HepG2 (cell line): ENCODE measurements around the gene SPATA21. TPM values are rescaled to one million over a fixed set of nuclear protein-coding genes. Genes with fewer than 3 reads are reported as not detected.

Experiments used
- ATAC-seq: fragments of 200-7000 bp; cut with Tn5 transposase; 3 replicates; pipeline ENCODE4 v1.9.1; 2020; ENCODE audit warnings: mild to moderate bottlenecking, moderate library complexity
- BruUV-seq: library from RNA; stranded (reverse); fragments of 400-500 nt; replicated peaks from 2 replicates; lab custom pipeline; 2021; lab: Mats Ljungman, UMichigan
- CTCF ChIA-PET: fragments of 300-600 bp; formaldehyde crosslinking; extraction: SDS; loops from one replicate; lab custom pipeline; 2021; ENCODE audit warnings: low total read pairs, inconsistent platforms, low intra/inter-chr PET ratio; lab: Yijun Ruan, JAX
- POLR2A ChIA-PET: fragments of 350-600 bp; sonication (Branson Sonifier 250); formaldehyde crosslinking; loops from one replicate; lab custom pipeline; 2020; ENCODE audit warnings: antibody characterized with exemption, inconsistent platforms; lab: Yijun Ruan, JAX
- DNase-seq: peaks from one replicate; pipeline ENCODE4 v3.0.0-alpha.2; 2015; ENCODE audit warnings: low spot score
- FAIRE-seq: peaks from 3 replicates; lab custom pipeline; 2011; peaks lifted over from hg19 to GRCh38; lab: Jason Lieb, UNC
- H2AFZ ChIP-seq: one replicate; pipeline ENCODE4 v1.6.1; 2011; ENCODE audit warnings: low read length, inconsistent platforms
- H3K27ac ChIP-seq: fragments of 300-600 bp; 3 replicates; pipeline ENCODE4 v1.8.0; 2011; ENCODE audit warnings: mixed run types, mild to moderate bottlenecking, mixed read lengths, low read length, inconsistent platforms; ENCODE audit not compliant: insufficient read depth; ENCODE audit errors: extremely low read length
- H3K27me3 ChIP-seq, 2 experiments: fragments of 200-600 bp in 1 of 2; 2 replicates in 1 of 2; 3 replicates in 1 of 2; pipeline versions ENCODE4 v1.6.0 to v1.8.0; 2011; ENCODE audit warnings: low read length in 2 of 2, mild to moderate bottlenecking in 2 of 2, moderate library complexity in 2 of 2, inconsistent platforms in 1 of 2; ENCODE audit not compliant: insufficient read depth in 2 of 2, control insufficient read depth in 1 of 2
- H3K36me3 ChIP-seq, 2 experiments: fragments of 200-600 bp in 1 of 2; replicated peaks in 1 of 2; 2 replicates in 1 of 2; 3 replicates in 1 of 2; pipeline versions ENCODE4 v1.5.1 to v1.8.0; 2011; ENCODE audit warnings: low read length in 2 of 2, inconsistent platforms in 1 of 2; ENCODE audit not compliant: insufficient read depth in 2 of 2, control insufficient read depth in 1 of 2
- H3K4me1 ChIP-seq: 2 replicates; pipeline ENCODE4 v1.5.1; 2012; ENCODE audit warnings: low read length, inconsistent platforms; ENCODE audit not compliant: insufficient read depth
- H3K4me2 ChIP-seq: 2 replicates; pipeline ENCODE4 v1.6.0; 2011; ENCODE audit warnings: low read depth, low read length, inconsistent platforms
- H3K4me3 ChIP-seq, 3 experiments: fragments of 200-600 bp in 1 of 3; sonication (generic), shearing (Covaris generic) in 1 of 3; replicated peaks in 1 of 3; 2 replicates each; pipeline ENCODE4 v1.5.1; 2011 to 2016; ENCODE audit warnings: low read length in 3 of 3, inconsistent platforms in 2 of 3, low read depth in 2 of 3, mild to moderate bottlenecking in 2 of 3, control low read depth in 1 of 3, mixed read lengths in 1 of 3; ENCODE audit not compliant: insufficient read depth in 1 of 3
- H3K79me2 ChIP-seq: one replicate; pipeline ENCODE4 v1.6.1; 2011; ENCODE audit warnings: low read length, inconsistent platforms; ENCODE audit not compliant: insufficient read depth
- H3K9ac ChIP-seq: 2 replicates; pipeline ENCODE4 v1.6.0; 2011; ENCODE audit warnings: mild to moderate bottlenecking, low read depth, low read length, inconsistent platforms; ENCODE audit not compliant: insufficient read depth
- H3K9me3 ChIP-seq: 2 replicates; pipeline ENCODE4 v1.5.1; 2012; ENCODE audit warnings: mild to moderate bottlenecking, low read length
- H4K20me1 ChIP-seq: 2 replicates; pipeline ENCODE4 v1.6.0; 2011; ENCODE audit warnings: inconsistent platforms, mild to moderate bottlenecking, low read length, moderate library complexity; ENCODE audit not compliant: insufficient read depth
- CENPX ChIP-seq: sonication (generic); formaldehyde crosslinking; IDR thresholded peaks from 2 replicates; pipeline ENCODE4 v1.9.0; 2021; ENCODE audit warnings: mild to moderate bottlenecking, missing genetic modification reagents, moderate library complexity
- RBM22 ChIP-seq: fragments of 200-400 bp; formaldehyde crosslinking; optimal IDR thresholded peaks from 2 replicates; pipeline ENCODE3; 2017; ENCODE audit warnings: mild to moderate bottlenecking, low read length, moderate library complexity
- SOX5 ChIP-seq: IDR thresholded peaks from 2 replicates; pipeline ENCODE4 v1.6.1; 2016; ENCODE audit warnings: borderline replicate concordance
- WIZ ChIP-seq: sonication (generic); formaldehyde crosslinking; IDR thresholded peaks from 2 replicates; pipeline ENCODE4 v1.5.1; 2020; ENCODE audit warnings: mild to moderate bottlenecking, missing genetic modification reagents
- ZNF10 ChIP-seq: sonication (generic); formaldehyde crosslinking; IDR thresholded peaks from 2 replicates; pipeline ENCODE4 v1.4.0; 2020; ENCODE audit warnings: mild to moderate bottlenecking, low read depth, missing genetic modification reagents, borderline replicate concordance
- ZNF570 ChIP-seq: sonication (generic); formaldehyde crosslinking; IDR thresholded peaks from 2 replicates; pipeline ENCODE4 v1.4.0; 2020; ENCODE audit warnings: mild to moderate bottlenecking, missing genetic modification reagents, borderline replicate concordance
- ZNF607 ChIP-seq: sonication (generic); formaldehyde crosslinking; IDR thresholded peaks from 2 replicates; pipeline ENCODE4 v1.5.1; 2020; ENCODE audit warnings: missing genetic modification reagents, mild to moderate bottlenecking, borderline replicate concordance
- WGBS: methylation state at CpG from one replicate; pipeline ENCODE4 v1.1.6; 2017; ENCODE audit warnings: low lambda C conversion rate; 5-methylcytosine and 5-hydroxymethylcytosine counted together
- in situ Hi-C: cut with HindIII; loops from 2 replicates; pipeline ENCODE4 v1.10.0; 2017; ENCODE audit warnings: low pct_unique_long_range_greater_than_20kb; ENCODE audit not compliant: extremely low pct_ligation_motif_present
- intact Hi-C: fragments of 100-400 bp; cut with micrococcal nuclease; formaldehyde crosslinking; loops from one replicate; pipeline ENCODE4 v1.10.0; 2022; ENCODE audit not compliant: unreplicated experiment
- polyA plus RNA-seq, 8 experiments: library from polyadenylated mRNA; depleted of rRNA in 3 of 8; stranded (reverse) in 7 of 8; unstranded in 1 of 8; fragments of >200 nt; fragmentation: Illumina TruSeq in 4 of 8; extraction: Trizol in 4 of 8; gene quantifications; 2 replicates each; pipeline versions ENCODE4 v1.2.1 to v1.2.3, GENCODE V29; 2011 to 2016; ENCODE audit warnings: low read depth in 4 of 8, missing spikeins in 1 of 8, mixed read lengths in 1 of 8; ENCODE audit not compliant: insufficient read depth in 1 of 8
- total RNA-seq, 5 experiments: library from RNA; depleted of rRNA; stranded (reverse); fragments of >200 nt; fragmentation: Illumina TruSeq; extraction: Trizol; gene quantifications; 2 replicates each; pipeline ENCODE4 v1.2.3, GENCODE V29; 2016; ENCODE audit warnings: low read depth in 1 of 5

SPATA21 gene
- total and polyA plus RNA-seq, 2 of the 13 experiments (the other 11 are each of a cell fraction or from before 2014, with no cell fraction given): 0.80 to 1.4 TPM

- in situ Hi-C loops: no loop called here
- FAIRE-seq: no peak
- no peaks in the 10 kb centered on the region for H4K20me1 ChIP-seq
- no peak overlapping the region for H3K27ac ChIP-seq
- H3K79me2 ChIP-seq: no peaks in the 10 kb centered on the region
- ChIA-PET POLR2A (no interaction called here), CTCF (no interaction called here)
- DNase-seq: no peak
- no peak overlapping the region for H3K4me2 ChIP-seq
- no TSS peak for BruUV-seq
- no peaks in the 10 kb centered on the region for H3K27me3 ChIP-seq
- no peak for TF ChIP-seq ZNF570 (CRISPR knock-in tag)
- TF ChIP-seq CENPX: no peak
- TF ChIP-seq ZNF607 (CRISPR knock-in tag): no peak
- no peak for TF ChIP-seq ZNF10 (CRISPR knock-in tag)
- no peak for TF ChIP-seq WIZ (CRISPR knock-in tag)
- WGBS: 82% methylated on average over 6 of the region's 10 CpGs
- H3K9ac ChIP-seq: no peak overlapping the region
- no peak overlapping the region for H2AFZ ChIP-seq
- intact Hi-C loops: no loop called here
- no peak overlapping the region for H3K4me3 ChIP-seq
- no peak for ATAC-seq
- H3K36me3 ChIP-seq: peaks cover 0 to 8% of the 10 kb centered on the region in 2 experiments; a peak in 2 of 5 replicates
- no peaks in the 10 kb centered on the region for H3K9me3 ChIP-seq
- H3K4me1 ChIP-seq: peaks cover 5% of the 10 kb centered on the region; the same call in 1 of the 2 replicates
Observed at GRCh38 chr1:16402742-16403141, 34.5 kb downstream of the SPATA21 start.

- WGBS: 100% methylated on average over 3 of the region's 5 CpGs
Observed at GRCh38 chr1:16398371-16398953, 38.8 kb downstream of the SPATA21 start.

More at GRCh38 chr1:16398371-16398953, 38.8 kb downstream of the SPATA21 start:
- CTCF ChIA-PET: no interaction called here
- H3K4me1 ChIP-seq: no peaks in the 10 kb centered on the region
- no peak overlapping the region for H2AFZ ChIP-seq
- H3K79me2 ChIP-seq: peaks cover 3% of the 10 kb centered on the region
- POLR2A ChIA-PET: no interaction called here
- no peak overlapping the region for H3K4me3 ChIP-seq
- ATAC-seq: no peak
- no peak overlapping the region for H3K4me2 ChIP-seq
- H3K27ac ChIP-seq: no peak overlapping the region
- no peak for DNase-seq
- H3K27me3 ChIP-seq: no peaks in the 10 kb centered on the region
- peaks cover 26 to 37% of the 10 kb centered on the region in 2 experiments; a peak in 4 of 5 replicates for H3K36me3 ChIP-seq
- in situ Hi-C loops: no loop called here
- no peak for FAIRE-seq
- no peak overlapping the region for H3K9ac ChIP-seq
- intact Hi-C loops: no loop called here
- BruUV-seq: no TSS peak
- H4K20me1 ChIP-seq: 0 out of 2 replicates have a peak, but pooled peaks cover 7% of the 10 kb centered on the region
- peak; percentile 56 for TF ChIP-seq RBM22
- no peak for TF ChIP-seq SOX5 (CRISPR knock-in tag)
- no peaks in the 10 kb centered on the region for H3K9me3 ChIP-seq
